HEK293 (cell line): Measurements from ENCODE around the gene NTSR1.

ENCODE experiments used
- CTCF ChIA-PET: fragments of 350-600 bp; formaldehyde crosslinking; extraction: SDS; loops from one replicate; lab custom pipeline; 2021; ENCODE audit warnings: antibody characterized with exemption; lab: Yijun Ruan, JAX
- POLR2A ChIA-PET: fragments of 300-600 bp; formaldehyde crosslinking; extraction: SDS; loops from one replicate; lab custom pipeline; 2020; ENCODE audit warnings: antibody characterized with exemption, inconsistent platforms; lab: Yijun Ruan, JAX
- H3K27ac ChIP-seq: fragments of 200-500 bp; sonication (Bioruptor generic); 2 replicates; pipeline ENCODE4 v1.5.1; 2014; ENCODE audit warnings: low read depth, low read length, control low read depth, inconsistent platforms; ENCODE audit errors: extremely low read depth
- H3K36me3 ChIP-seq, 2 experiments: fragments of 200-500 bp in 1 of 2; sonication (Bioruptor generic) in 1 of 2; 1 replicate in 1 of 2; 2 replicates in 1 of 2; pipeline ENCODE4 v1.5.1; 2014 to 2017; ENCODE audit warnings: inconsistent platforms in 2 of 2, low read length in 2 of 2; ENCODE audit not compliant: control insufficient read depth in 2 of 2, insufficient read depth in 1 of 2
- H3K4me1 ChIP-seq: fragments of 200-500 bp; sonication (Bioruptor generic); 2 replicates; pipeline ENCODE4 v1.5.1; 2014; ENCODE audit warnings: mild to moderate bottlenecking, low read length, inconsistent platforms; ENCODE audit not compliant: control insufficient read depth, insufficient read depth
- H3K4me3 ChIP-seq: 2 replicates; pipeline ENCODE4 v1.5.1; 2011; ENCODE audit warnings: low read depth, mild to moderate bottlenecking, control low read depth, low read length, moderate library complexity
- H3K9me3 ChIP-seq: fragments of 200-500 bp; sonication (Bioruptor generic); 2 replicates; pipeline ENCODE4 v1.5.1; 2014; ENCODE audit warnings: low read depth, low read length, inconsistent platforms; ENCODE audit not compliant: control insufficient read depth, insufficient read depth
- ATF2 ChIP-seq: fragments of 450-650 bp; formaldehyde crosslinking; IDR thresholded peaks from 2 replicates; pipeline ENCODE4 v1.5.1; 2016; ENCODE audit warnings: missing biosample characterization, missing genetic modification characterization, low read depth
- GLIS2 ChIP-seq: fragments of 450-650 bp; formaldehyde crosslinking; IDR thresholded peaks from 2 replicates; pipeline ENCODE4 v1.5.1; 2016; ENCODE audit warnings: missing biosample characterization, missing genetic modification characterization
- HIC1 ChIP-seq: fragments of 450-650 bp; formaldehyde crosslinking; IDR thresholded peaks from 2 replicates; pipeline ENCODE4 v1.5.1; 2016; ENCODE audit warnings: missing biosample characterization, missing genetic modification characterization
- KLF1 ChIP-seq: fragments of 450-650 bp; formaldehyde crosslinking; IDR thresholded peaks from 2 replicates; pipeline ENCODE4 v1.5.1; 2016; ENCODE audit warnings: missing biosample characterization, missing genetic modification characterization
- SP2 ChIP-seq: fragments of 450-650 bp; formaldehyde crosslinking; IDR thresholded peaks from 2 replicates; pipeline ENCODE4 v1.5.1; 2016; ENCODE audit warnings: missing biosample characterization, missing genetic modification characterization
- ZBTB20 ChIP-seq: fragments of 450-650 bp; formaldehyde crosslinking; IDR thresholded peaks from 2 replicates; pipeline ENCODE4 v1.5.1; 2016; ENCODE audit warnings: missing biosample characterization, missing genetic modification characterization
- ZBTB8A ChIP-seq: fragments of 450-650 bp; formaldehyde crosslinking; IDR thresholded peaks from 2 replicates; pipeline ENCODE4 v1.5.1; 2016; ENCODE audit warnings: missing biosample characterization, missing genetic modification characterization
- ZIC2 ChIP-seq: fragments of 450-650 bp; formaldehyde crosslinking; IDR thresholded peaks from 2 replicates; pipeline ENCODE4 v1.5.1; 2016; ENCODE audit warnings: missing biosample characterization, missing genetic modification characterization
- ZNF148 ChIP-seq: fragments of 450-650 bp; formaldehyde crosslinking; IDR thresholded peaks from 2 replicates; pipeline ENCODE4 v1.5.0; 2017; ENCODE audit warnings: missing biosample characterization, missing genetic modification characterization, borderline replicate concordance
- ZNF18 ChIP-seq: fragments of 450-650 bp; formaldehyde crosslinking; IDR thresholded peaks from 2 replicates; pipeline ENCODE4 v1.5.1; 2016; ENCODE audit warnings: missing biosample characterization, missing genetic modification characterization
- ZNF302 ChIP-seq: fragments of 450-650 bp; formaldehyde crosslinking; IDR thresholded peaks from 2 replicates; pipeline ENCODE4 v1.5.1; 2016; ENCODE audit warnings: missing biosample characterization, missing genetic modification characterization, low read depth
- ZNF416 ChIP-seq: fragments of 450-650 bp; formaldehyde crosslinking; IDR thresholded peaks from 2 replicates; pipeline ENCODE4 v1.5.1; 2016; ENCODE audit warnings: missing biosample characterization, missing genetic modification characterization
- ZNF449 ChIP-seq: fragments of 450-650 bp; formaldehyde crosslinking; IDR thresholded peaks from 2 replicates; pipeline ENCODE4 v1.5.1; 2017; ENCODE audit warnings: missing biosample characterization, mild to moderate bottlenecking, missing genetic modification characterization, moderate library complexity
- ZNF513 ChIP-seq: fragments of 450-650 bp; IDR thresholded peaks from 2 replicates; pipeline ENCODE4 v1.5.1; 2018; ENCODE audit warnings: missing biosample characterization, missing genetic modification characterization

NTSR1 gene

GRCh38 chr20:62795023-62795761 is 86.6 kb downstream of the NTSR1 start (continued):
- TF ChIP-seq ZNF513, result no peak
- TF ChIP-seq ATF2 (tag by site-specific recombination), result no peak

- TF ChIP-seq ZNF148 (tag by site-specific recombination), result no peak
- TF ChIP-seq ZNF416, result no peak
- TF ChIP-seq ZIC2 (tag by site-specific recombination), result peak; percentile 74
- TF ChIP-seq ZNF18 (tag by site-specific recombination), result peak; percentile 77
- TF ChIP-seq KLF1, result peak; percentile 53; the same call in 1 of the 2 replicates
- TF ChIP-seq ZBTB8A (tag by site-specific recombination), result peak; percentile 24; the same call in 1 of the 2 replicates
- TF ChIP-seq SP2 (tag by site-specific recombination), result peak; percentile 21; the same call in 1 of the 2 replicates
- 0 out of 2 replicates have a peak, but pooled peaks have one; percentile 15 for TF ChIP-seq ZNF449 (tag by site-specific recombination)
- peak; percentile 50; the same call in 1 of the 2 replicates for TF ChIP-seq GLIS2 (tag by site-specific recombination)
- TF ChIP-seq HIC1 (tag by site-specific recombination), result peak; percentile 56; the same call in 1 of the 2 replicates
- no peak for TF ChIP-seq ZNF302 (tag by site-specific recombination)
- TF ChIP-seq ZBTB20 (tag by site-specific recombination), result no peak
- TF ChIP-seq, all 188 proteins: peak for 8
- ChIA-PET CTCF (interaction anchor here (0.7 to 1.6 kb wide), 4 partner anchors 10 to 105 kb away, joined by 3 to 5 read pairs (median 3); no protein-coding TSS in a partner anchor), POLR2A (interaction anchor here (1.0 to 3.5 kb wide), 3 partner anchors 26 to 155 kb away, joined by 3 to 10 read pairs (median 5); partner anchors contain the start of genes SLCO4A1 and TCFL5)
- peaks cover 0 to 45% of the 10 kb centered on the region in 2 experiments; a peak in 1 of 3 replicates for H3K36me3 ChIP-seq
- peak overlapping the region; percentile 75 for H3K4me3 ChIP-seq
- peak overlapping the region; percentile 42; the same call in 1 of the 2 replicates for H3K27ac ChIP-seq
- no peaks in the 10 kb centered on the region for H3K9me3 ChIP-seq
- no peaks in the 10 kb centered on the region for H3K4me1 ChIP-seq
Observed at GRCh38 chr20:62796699-62797491, 88.3 kb downstream of the NTSR1 start.
